RWPE2 (cell line): Measurements from ENCODE around the gene SMO.

Experiments
- ATAC-seq: fragments of 200-7000 bp; cut with Tn5 transposase; 3 replicates; pipeline ENCODE4 v1.9.1; 2021; ENCODE audit warnings: low read depth
- DNase-seq: peaks from one replicate; pipeline ENCODE4 v3.0.0-alpha.2; 2020; ENCODE audit warnings: low spot score
- H3K27ac ChIP-seq: fragments of 450-650 bp; 2 replicates; pipeline ENCODE4 v1.5.1; 2017; ENCODE audit warnings: mild to moderate bottlenecking; ENCODE audit not compliant: poor library complexity, severe bottlenecking
- H3K27me3 ChIP-seq: fragments of 250-450 bp; sonication (Bioruptor Pico); 2 replicates; pipeline ENCODE4 v1.5.1; 2021; ENCODE audit warnings: mild to moderate bottlenecking, moderate library complexity; ENCODE audit not compliant: insufficient read depth, poor library complexity, severe bottlenecking
- H3K36me3 ChIP-seq: fragments of 250-450 bp; sonication (Bioruptor Pico); 2 replicates; pipeline ENCODE4 v1.5.1; 2020; ENCODE audit warnings: low read depth, mild to moderate bottlenecking, moderate library complexity
- H3K4me1 ChIP-seq: fragments of 250-450 bp; sonication (Bioruptor Pico); 2 replicates; pipeline ENCODE4 v1.5.1; 2021; ENCODE audit warnings: mild to moderate bottlenecking, moderate library complexity; ENCODE audit not compliant: insufficient read depth, poor library complexity, severe bottlenecking
- H3K4me3 ChIP-seq: fragments of 250-450 bp; sonication (Bioruptor Pico); 2 replicates; pipeline ENCODE4 v1.5.1; 2021; ENCODE audit warnings: mild to moderate bottlenecking, moderate library complexity; ENCODE audit not compliant: severe bottlenecking
- H3K9me3 ChIP-seq: fragments of 250-450 bp; sonication (Bioruptor Pico); 2 replicates; pipeline ENCODE4 v1.5.1; 2021; ENCODE audit warnings: mild to moderate bottlenecking, moderate library complexity; ENCODE audit not compliant: severe bottlenecking
- CTCF ChIP-seq: fragments of 450-650 bp; IDR thresholded peaks from one replicate; pipeline ENCODE4 v1.5.1; 2017; ENCODE audit warnings: mild to moderate bottlenecking, moderate library complexity; ENCODE audit not compliant: poor library complexity, severe bottlenecking

The SMO gene

DNA sequence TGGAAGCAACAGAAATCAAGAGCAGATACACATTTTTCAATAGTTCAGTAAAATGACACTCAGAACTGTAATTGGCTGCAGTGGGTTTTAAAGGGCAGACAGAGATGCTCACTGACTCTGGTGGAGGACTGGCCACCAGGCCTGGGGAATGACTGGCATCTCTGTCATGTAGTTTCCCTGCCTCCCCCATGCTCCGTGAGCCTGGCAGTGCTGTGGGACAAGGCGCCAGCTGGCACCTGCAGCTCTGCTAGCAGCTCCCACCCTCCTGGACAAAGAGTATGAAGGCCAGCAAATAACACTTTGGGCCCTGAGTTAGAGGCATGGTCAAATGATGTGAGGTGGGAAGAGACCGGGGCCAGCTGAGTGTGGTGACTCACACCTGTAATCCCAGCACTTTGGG lies 28.9 kb upstream of the SMO start:
- TF ChIP-seq CTCF, result no peak

GRCh38 chr7:129160161-129160905 lies 28.1 kb upstream of the SMO start:
- no peaks in the 10 kb centered on the region for H3K27me3 ChIP-seq
- H3K4me3 ChIP-seq, result no peak overlapping the region
- H3K27ac ChIP-seq, result no peak overlapping the region
- no peak for ATAC-seq
- no peak for DNase-seq
- no peaks in the 10 kb centered on the region for H3K9me3 ChIP-seq
- no peaks in the 10 kb centered on the region for H3K4me1 ChIP-seq
- TF ChIP-seq CTCF, result no peak
- H3K36me3 ChIP-seq, result no peaks in the 10 kb centered on the region

More for the DNA sequence above, 28.9 kb upstream of the SMO start:
- H3K27ac ChIP-seq, result no peak overlapping the region
- H3K4me1 ChIP-seq, result no peaks in the 10 kb centered on the region
- ATAC-seq (no peak), DNase-seq (no peak)
- no peaks in the 10 kb centered on the region for H3K27me3 ChIP-seq
- no peaks in the 10 kb centered on the region for H3K36me3 ChIP-seq
- no peaks in the 10 kb centered on the region for H3K9me3 ChIP-seq
- no peak overlapping the region for H3K4me3 ChIP-seq

- Histone ChIP-seq H3K27me3 (no peaks in the 10 kb centered on the region), H3K9me3 (no peaks in the 10 kb centered on the region), H3K27ac (no peak overlapping the region), H3K36me3 (no peaks in the 10 kb centered on the region), H3K4me3 (no peak overlapping the region), H3K4me1 (no peaks in the 10 kb centered on the region)
- TF ChIP-seq CTCF, result no peak
- ATAC-seq, result no peak
- DNase-seq, result no peak
Observed at GRCh38 chr7:129161524-129162225, 26.8 kb upstream of the SMO start.

DNA sequence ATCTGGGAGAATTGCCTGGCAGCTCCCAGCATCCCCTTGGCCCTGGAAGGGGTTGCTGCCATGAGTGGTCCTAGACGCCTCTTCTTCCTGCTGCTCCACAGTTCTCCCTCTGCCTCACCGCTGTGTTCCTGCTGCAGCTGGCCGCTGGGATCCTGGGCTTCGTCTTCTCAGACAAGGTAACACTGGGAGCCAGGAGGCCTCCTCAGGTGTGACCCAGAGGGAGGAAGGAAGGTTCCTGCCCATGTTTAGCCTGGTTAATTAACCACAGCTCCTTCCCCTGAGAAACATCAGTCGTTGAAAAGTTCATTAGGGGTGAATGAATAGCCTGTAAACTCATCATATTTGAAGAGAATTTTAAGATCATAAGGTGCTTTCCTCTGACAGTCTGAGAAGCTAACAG lies 25.7 kb upstream of the SMO start:
- Histone ChIP-seq H3K4me1 (no peaks in the 10 kb centered on the region), H3K9me3 (no peaks in the 10 kb centered on the region), H3K4me3 (no peak overlapping the region), H3K36me3 (no peaks in the 10 kb centered on the region), H3K27ac (no peak overlapping the region), H3K27me3 (no peaks in the 10 kb centered on the region)
- no peak for DNase-seq
- no peak for ATAC-seq
- TF ChIP-seq CTCF, result no peak
